ENCODE results near the gene ZNF555.
"Not testable (repeated sequence)": the region's sequence is repeated elsewhere in the genome, so short reads cannot be mapped to it uniquely, and the experiment has no call there.

The ZNF555 gene

GRCh38 chr19:2902590-2903218, 61.4 kb downstream of the ZNF555 start:
- no peak for FAIRE-seq
- TF ChIP-seq, protein P1, sequence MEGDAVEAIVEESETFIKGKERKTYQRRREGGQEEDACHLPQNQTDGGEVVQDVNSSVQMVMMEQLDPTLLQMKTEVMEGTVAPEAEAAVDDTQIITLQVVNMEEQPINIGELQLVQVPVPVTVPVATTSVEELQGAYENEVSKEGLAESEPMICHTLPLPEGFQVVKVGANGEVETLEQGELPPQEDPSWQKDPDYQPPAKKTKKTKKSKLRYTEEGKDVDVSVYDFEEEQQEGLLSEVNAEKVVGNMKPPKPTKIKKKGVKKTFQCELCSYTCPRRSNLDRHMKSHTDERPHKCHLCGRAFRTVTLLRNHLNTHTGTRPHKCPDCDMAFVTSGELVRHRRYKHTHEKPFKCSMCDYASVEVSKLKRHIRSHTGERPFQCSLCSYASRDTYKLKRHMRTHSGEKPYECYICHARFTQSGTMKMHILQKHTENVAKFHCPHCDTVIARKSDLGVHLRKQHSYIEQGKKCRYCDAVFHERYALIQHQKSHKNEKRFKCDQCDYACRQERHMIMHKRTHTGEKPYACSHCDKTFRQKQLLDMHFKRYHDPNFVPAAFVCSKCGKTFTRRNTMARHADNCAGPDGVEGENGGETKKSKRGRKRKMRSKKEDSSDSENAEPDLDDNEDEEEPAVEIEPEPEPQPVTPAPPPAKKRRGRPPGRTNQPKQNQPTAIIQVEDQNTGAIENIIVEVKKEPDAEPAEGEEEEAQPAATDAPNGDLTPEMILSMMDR (IDR thresholded peaks at IDR 0.05; ENCODE audit: insufficient read depth, missing control alignments), result no peak
- no peak for DNase-seq (ENCODE audit: insufficient read length, low spot score)

DNA sequence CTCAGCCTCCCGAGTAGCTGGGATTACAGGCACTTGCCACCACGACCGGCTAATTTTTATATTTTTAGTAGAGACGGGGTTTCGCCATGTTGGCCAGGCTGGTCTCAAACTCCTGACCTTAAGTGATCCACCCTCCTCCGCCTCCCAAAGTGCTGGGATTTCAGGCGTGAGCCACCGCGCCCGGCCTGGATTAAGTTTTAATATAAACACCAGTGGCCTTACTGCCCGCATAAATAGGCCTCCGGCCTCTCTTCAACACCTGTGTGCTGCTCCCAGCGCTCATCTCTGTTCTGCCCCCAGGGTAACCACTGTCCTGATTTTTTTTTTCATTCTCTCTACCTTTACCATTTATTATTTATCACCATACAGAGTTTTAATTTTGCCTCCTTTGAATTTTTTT, 62.1 kb downstream of the ZNF555 start:
- not testable (repeated sequence) for FAIRE-seq; DNase-seq (ENCODE audit: insufficient read length, low spot score)

DNA sequence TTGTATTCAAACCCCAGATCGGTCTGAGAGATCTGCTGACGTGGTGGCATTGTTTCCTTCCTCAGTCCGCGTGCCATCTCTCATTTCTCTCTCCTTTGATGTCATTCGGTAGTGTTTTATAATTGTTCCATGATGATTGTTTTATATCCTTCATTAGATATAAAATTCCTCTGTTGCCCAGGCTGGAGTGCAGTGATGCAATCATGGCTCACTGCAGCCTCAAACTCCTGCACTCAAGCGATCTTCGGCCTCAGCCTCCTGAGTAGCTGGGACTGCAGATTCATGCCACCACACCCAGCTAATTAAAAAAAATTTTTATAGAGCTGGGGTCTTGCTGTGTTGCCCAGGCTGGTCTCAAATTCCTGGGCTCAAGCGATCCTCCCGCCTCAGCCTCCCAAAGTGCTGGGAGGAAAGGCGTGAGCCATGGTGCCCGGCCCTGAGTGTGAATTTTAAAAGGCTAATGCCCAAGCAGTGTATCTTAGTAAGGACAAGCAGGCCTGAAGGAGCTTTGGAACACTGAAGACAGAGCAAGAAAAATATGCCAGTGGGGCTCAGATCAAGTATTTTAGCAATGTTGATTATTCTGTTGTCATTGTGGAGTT, 64.7 kb downstream of the ZNF555 start:
- DNase-seq (ENCODE audit: insufficient read length, low spot score) (no peak), FAIRE-seq (no peak)
- TF ChIP-seq, protein P1 (IDR thresholded peaks at IDR 0.05; ENCODE audit: insufficient read depth, missing control alignments), result no peak

DNA sequence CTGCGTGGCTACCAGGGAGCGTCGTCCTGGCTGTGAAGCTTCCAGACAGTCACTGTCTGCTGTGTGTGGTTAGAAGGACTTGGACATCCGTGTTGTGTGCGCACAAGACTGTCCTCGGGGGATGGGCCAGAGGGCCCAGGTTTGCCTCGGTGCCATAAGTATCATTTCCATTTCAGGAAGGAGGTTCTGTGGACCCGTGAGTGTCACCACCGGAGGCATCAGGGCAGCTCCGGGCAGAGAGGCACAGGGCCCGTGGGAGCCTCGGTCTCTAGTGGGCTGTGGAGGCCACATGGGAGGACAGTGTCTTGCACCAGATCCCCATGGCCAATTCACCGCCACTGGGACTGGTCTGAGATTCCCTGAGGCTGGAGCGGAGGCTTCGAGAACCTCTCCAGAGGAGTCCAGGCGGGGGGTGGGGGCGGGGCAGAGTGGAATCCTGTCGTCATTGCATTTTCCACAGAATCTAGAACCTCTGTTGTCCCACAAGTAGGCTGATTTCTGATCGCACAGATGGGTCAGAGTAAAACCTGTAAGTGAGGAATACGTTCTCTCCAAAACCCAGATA, 65.4 kb downstream of the ZNF555 start:
- TF ChIP-seq, protein P1 (IDR thresholded peaks at IDR 0.05; ENCODE audit: insufficient read depth, missing control alignments), result no peak
- FAIRE-seq, result no peak
- DNase-seq (ENCODE audit: insufficient read length, low spot score), result no peak

All from D721Med (cell line).